Measurements from ENCODE around the gene VAMP2. TPM values are rescaled to one million over a fixed set of nuclear protein-coding genes. Genes with fewer than 3 reads are reported as not detected.

The VAMP2 gene
- total RNA-seq, 1 donor from 2014 or later, result 77.0 TPM

DNA sequence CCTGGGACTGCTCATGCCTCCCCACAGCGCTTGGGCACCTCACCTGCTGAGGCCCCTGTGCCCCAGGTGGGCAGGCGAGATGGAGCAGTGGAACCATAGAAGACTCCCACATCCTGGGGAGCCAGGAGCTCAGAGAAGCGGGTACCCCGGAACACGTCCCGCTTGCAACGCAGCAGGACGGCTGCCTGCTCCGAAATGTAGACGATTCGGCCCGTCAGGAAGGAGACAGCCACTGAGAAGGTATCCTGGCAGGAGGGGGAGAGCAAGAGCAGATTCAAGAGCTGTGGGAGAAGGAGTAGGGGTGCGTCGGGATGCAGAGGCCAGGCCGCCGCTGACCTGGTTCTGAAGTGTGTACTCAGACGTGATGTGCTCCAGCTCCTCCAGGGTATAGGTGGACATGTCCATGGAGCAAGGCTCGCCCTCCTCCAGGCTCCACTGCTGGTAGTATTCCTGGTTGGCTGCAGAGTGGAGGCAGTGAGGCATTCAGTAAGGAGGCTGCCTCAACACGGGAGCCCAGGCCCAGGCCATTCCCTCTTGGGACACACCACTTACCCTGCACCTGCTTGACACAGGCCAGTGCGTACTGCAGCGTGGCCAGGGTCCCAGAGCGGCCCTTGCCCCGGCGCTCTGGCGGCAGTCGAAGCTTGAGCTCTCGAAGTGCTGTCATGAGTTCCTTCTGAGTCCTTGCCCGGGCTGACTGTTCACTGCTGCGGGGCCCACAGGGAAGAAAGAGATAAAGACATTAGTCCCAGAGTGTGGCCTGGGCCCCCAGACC, 13.1 kb downstream of the VAMP2 start:
- TF ChIP-seq, protein P1, sequence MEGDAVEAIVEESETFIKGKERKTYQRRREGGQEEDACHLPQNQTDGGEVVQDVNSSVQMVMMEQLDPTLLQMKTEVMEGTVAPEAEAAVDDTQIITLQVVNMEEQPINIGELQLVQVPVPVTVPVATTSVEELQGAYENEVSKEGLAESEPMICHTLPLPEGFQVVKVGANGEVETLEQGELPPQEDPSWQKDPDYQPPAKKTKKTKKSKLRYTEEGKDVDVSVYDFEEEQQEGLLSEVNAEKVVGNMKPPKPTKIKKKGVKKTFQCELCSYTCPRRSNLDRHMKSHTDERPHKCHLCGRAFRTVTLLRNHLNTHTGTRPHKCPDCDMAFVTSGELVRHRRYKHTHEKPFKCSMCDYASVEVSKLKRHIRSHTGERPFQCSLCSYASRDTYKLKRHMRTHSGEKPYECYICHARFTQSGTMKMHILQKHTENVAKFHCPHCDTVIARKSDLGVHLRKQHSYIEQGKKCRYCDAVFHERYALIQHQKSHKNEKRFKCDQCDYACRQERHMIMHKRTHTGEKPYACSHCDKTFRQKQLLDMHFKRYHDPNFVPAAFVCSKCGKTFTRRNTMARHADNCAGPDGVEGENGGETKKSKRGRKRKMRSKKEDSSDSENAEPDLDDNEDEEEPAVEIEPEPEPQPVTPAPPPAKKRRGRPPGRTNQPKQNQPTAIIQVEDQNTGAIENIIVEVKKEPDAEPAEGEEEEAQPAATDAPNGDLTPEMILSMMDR (IDR thresholded peaks at IDR 0.05), result no peak
- Histone ChIP-seq H3K4me1 (peaks cover 48% of the 10 kb centered on the region), H3K27ac (no peak overlapping the region), H3K27me3 (ENCODE audit: low read depth) (no peaks in the 10 kb centered on the region), H3K36me3 (peaks cover 75% of the 10 kb centered on the region), H3K4me3 (peak overlapping the region; percentile 73), H3K9me3 (no peaks in the 10 kb centered on the region)
- ATAC-seq, result no peak
- intact Hi-C loops (cut with DNase I), result no loop called here
- peak; percentile 52 for DNase-seq

DNA sequence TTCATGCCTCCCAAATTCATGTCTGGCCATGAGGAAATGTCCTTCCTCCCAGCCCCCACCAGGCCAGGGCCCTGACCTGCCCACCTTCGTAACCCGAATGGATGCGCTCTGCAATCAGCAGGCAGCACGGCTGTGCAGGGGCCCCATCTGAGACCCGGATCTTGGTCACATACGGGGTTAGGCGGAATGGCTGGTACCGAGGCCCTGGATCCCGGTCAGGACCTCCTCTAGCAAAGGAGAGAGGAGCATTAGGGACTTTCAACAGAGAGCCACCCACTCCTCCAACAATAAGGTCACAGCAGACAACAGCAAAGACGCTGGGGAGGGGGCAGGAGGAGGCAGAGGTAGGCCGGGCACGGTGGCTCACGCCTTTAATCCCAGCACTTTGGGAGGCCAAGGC, 14.2 kb downstream of the VAMP2 start:
- Histone ChIP-seq H3K4me3 (no peak overlapping the region), H3K4me1 (peaks cover 41% of the 10 kb centered on the region), H3K36me3 (peaks cover 83% of the 10 kb centered on the region), H3K9me3 (no peaks in the 10 kb centered on the region), H3K27ac (peak overlapping the region; percentile 8), H3K27me3 (ENCODE audit: low read depth) (no peaks in the 10 kb centered on the region)
- TF ChIP-seq, protein P1 (IDR thresholded peaks at IDR 0.05), result no peak
- no peak for ATAC-seq
- DNase-seq, result peak; percentile 46
- intact Hi-C loops (cut with DNase I), result no loop called here

DNA sequence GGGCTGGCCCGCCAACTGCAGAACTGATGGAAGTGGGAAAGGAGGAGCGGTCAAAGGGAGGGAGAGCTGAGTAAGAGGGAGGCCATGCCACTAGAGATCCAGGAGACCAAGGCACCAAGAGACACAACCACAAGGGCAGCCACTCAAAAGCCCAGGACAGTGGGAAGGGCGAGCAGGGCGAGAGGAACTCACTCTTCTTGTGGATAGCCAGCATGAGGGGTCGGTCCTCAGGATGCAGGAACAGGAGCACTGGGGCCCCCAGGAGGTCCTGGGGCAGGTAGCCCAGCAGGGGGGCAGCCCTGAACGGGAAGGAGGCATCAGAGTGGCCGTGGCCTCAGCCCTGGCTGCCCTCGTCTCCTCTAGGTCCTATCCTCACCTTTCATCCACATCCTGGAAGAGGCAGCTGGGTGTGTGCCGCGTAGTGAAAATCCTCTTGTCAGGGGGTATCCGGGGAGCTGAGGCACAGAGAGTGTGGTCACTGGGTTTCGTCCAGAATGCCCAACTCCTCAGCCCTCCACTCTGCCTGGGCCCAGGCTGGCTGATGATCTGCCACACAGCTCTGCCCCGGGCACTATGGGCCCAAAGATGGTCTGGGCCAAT, 14.8 kb downstream of the VAMP2 start:
- no peaks in the 10 kb centered on the region for H3K9me3 ChIP-seq
- H3K4me1 ChIP-seq, result peaks cover 34% of the 10 kb centered on the region
- no peak for ATAC-seq
- H3K36me3 ChIP-seq, result peaks cover 83% of the 10 kb centered on the region
- intact Hi-C loops (cut with DNase I), result no loop called here
- peak overlapping the region; percentile 31 for H3K27ac ChIP-seq
- H3K4me3 ChIP-seq, result no peak overlapping the region
- H3K27me3 ChIP-seq (ENCODE audit: low read depth), result no peaks in the 10 kb centered on the region
- TF ChIP-seq, protein P1 (IDR thresholded peaks at IDR 0.05), result no peak
- peak; percentile 40 for DNase-seq

DNA sequence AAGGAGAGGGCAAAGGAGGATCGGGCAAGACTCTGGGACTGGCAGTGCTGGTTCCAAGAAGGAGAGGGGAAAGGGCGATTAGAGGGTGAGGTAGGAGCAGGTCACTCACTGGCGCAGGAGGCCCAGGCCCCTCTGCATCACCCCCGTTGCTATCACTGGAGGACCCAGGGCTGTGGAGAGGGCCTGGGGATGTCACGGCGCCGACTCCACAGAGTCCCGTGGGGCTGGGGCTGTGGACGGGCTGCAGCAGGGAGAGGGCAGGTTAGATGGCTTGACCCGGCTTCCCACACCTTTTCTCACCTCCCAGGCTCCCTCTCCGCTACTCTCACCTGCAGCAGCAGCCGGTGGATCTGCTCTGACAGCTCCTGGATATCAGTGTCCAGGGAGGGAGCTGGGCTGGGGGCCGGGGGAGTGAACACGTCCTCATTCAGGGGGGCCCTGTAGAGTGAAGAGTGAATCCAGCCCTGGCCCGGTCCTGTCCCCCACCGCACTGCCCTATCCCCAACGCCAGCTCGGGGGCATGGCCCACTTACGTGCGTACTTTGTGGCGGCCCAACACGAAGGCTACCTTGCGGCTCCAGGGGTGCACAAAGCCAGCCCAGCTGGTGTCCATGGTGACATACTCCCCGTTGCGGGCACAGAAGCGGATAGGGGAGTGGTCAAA, 15.5 kb downstream of the VAMP2 start:
- no peaks in the 10 kb centered on the region for H3K9me3 ChIP-seq
- DNase-seq (peak; percentile 46), ATAC-seq (no peak)
- peaks cover 88% of the 10 kb centered on the region for H3K36me3 ChIP-seq
- intact Hi-C loops (cut with DNase I), result no loop called here
- TF ChIP-seq, protein P1 (IDR thresholded peaks at IDR 0.05), result no peak
- peak overlapping the region; percentile 31 for H3K27ac ChIP-seq
- no peak overlapping the region for H3K4me3 ChIP-seq
- peaks cover 29% of the 10 kb centered on the region for H3K4me1 ChIP-seq
- H3K27me3 ChIP-seq (ENCODE audit: low read depth), result no peaks in the 10 kb centered on the region

DNA sequence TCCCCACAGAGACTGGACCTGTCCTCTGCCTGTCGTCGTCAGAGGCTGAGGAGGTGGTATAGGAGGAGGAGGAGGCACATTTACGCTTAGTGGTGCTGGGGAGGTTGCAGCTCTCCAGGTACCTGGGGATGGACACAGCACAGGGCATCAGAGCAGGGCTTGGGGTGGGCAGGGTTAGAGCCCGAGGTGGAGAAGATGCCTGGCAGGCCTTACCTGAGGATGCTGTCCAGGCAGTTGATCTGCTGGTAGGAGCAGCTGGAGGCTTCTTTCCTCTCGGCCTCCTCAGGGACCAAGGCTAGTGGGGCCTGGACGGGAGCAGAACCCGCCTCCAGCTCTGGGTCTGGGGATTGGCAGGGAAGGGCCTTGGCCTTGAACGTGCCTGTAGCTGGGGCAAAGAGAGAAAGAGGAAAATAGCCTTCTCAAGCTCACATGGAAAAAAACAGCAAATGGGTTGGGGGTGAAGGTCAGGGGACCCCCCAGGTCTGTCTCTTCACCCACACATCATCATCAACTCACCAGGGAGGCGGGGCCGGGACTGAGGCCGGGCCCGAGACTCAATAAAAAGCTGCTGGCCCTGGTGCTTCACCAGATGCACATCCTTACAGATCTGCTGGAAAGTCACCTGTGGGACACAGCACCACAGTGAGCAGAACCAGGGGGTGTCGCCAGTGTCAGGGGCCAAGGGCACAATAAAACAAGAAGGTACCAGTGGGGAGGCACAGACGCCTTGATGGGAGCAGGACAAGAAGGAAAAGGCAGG, 16.2 kb downstream of the VAMP2 start:
- Histone ChIP-seq H3K27me3 (ENCODE audit: low read depth) (no peaks in the 10 kb centered on the region), H3K36me3 (peaks cover 95% of the 10 kb centered on the region), H3K27ac (peak overlapping the region; percentile 27), H3K9me3 (no peaks in the 10 kb centered on the region), H3K4me1 (peaks cover 29% of the 10 kb centered on the region), H3K4me3 (no peak overlapping the region)
- TF ChIP-seq, protein P1 (IDR thresholded peaks at IDR 0.05), result no peak
- no peak for DNase-seq
- no peak for ATAC-seq
- intact Hi-C loops (cut with DNase I), result no loop called here
